ENCODE data around the gene GPR26. TPM values are rescaled to one million over a fixed set of nuclear protein-coding genes. Genes with fewer than 3 reads are reported as not detected.

The GPR26 gene
- not detected in 2 replicates for total RNA-seq

GRCh38 chr10:123666318-123667236 is at the start of gene GPR26:
Gene GPR26 (plus strand): TSS chr10:123666355. CDS start chr10:123666408, 53 bp downstream.
- no peaks in the 10 kb centered on the region for H3K36me3 Mint-ChIP-seq (ENCODE audit: low read depth)
- H3K4me1 Mint-ChIP-seq (ENCODE audit: low read depth) = no peaks in the 10 kb centered on the region
- no peak within 1 kb of the TSS for H3K4me3 Mint-ChIP-seq (ENCODE audit: low read depth)
- intact Hi-C loops (cut with micrococcal nuclease) = no loop called here
- H3K27me3 Mint-ChIP-seq (ENCODE audit: low read depth) = peaks cover 9% of the 10 kb centered on the region
- H3K27ac Mint-ChIP-seq = no peak within 1 kb of the TSS
- DNase-seq (ENCODE audit: low spot score) = no peak
- H3K9me3 Mint-ChIP-seq = no peaks in the 10 kb centered on the region

DNA sequence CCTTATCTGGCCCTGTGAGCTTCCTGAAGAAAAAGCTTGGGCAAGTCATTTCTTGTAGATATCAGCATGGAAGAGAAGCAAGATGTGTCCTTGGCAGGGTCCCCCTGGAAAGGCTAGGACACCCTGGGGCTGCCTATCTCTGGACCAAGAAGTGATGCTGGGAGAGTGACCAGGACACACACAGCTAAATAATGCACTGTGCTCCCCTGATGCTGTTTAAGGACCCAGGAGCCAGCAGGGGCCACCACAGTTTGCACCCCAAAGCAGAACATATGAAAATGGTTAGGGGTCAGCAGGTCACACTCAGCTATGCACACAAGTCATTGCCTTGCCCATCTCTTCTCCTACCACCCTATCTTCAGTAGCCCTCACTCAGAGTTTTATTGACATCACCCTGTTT is 47.9 kb upstream of the GPR26 start:
- H3K4me3 Mint-ChIP-seq (ENCODE audit: low read depth) = no peak overlapping the region
- no peak overlapping the region for H3K27ac Mint-ChIP-seq
- H3K36me3 Mint-ChIP-seq (ENCODE audit: low read depth) = no peaks in the 10 kb centered on the region
- no peak for DNase-seq (ENCODE audit: low spot score)
- H3K9me3 Mint-ChIP-seq = no peaks in the 10 kb centered on the region
- H3K4me1 Mint-ChIP-seq (ENCODE audit: low read depth) = no peaks in the 10 kb centered on the region
- intact Hi-C loops (cut with micrococcal nuclease) = no loop called here
- H3K27me3 Mint-ChIP-seq (ENCODE audit: low read depth) = no peaks in the 10 kb centered on the region

DNA sequence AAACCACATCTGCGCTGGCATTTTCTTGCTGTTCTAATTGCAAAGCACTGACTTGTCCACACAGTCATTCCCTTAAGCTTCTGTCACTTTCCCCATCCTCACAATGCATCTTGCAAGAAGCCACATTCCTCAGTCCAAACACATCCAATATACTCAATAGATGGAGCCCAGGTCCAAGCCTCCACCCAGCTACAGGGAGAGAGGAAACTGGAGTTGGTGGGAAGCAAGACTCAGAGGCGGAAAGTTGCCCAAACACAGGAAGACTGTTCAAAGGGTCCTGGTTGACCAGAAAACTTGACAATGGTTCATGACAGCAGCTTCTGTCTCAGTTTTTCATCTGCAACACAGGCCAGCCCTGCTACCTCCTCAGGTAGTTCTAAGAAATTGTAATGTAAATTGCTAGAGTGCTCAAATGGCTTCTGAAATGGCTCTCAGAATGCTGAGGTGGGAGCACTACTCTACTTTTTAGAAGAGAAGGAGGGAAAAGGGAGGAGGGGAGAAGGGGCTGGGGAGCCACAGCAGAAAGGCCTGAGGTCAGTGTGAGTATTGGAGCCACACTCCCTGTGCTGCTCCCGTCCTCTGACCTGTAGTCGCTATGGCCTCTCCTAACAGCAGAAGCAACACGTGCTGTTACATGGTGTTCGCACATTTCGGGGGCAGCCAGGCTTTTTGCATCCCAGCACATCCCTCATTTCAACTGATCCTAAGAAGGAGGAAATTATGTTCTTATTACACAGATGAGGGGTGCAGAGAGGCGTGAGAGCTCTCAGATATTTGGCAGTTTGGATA is 46.9 kb upstream of the GPR26 start:
- no peak for DNase-seq (ENCODE audit: low spot score)
- no peaks in the 10 kb centered on the region for H3K9me3 Mint-ChIP-seq
- H3K27ac Mint-ChIP-seq = no peak overlapping the region
- H3K36me3 Mint-ChIP-seq (ENCODE audit: low read depth) = no peaks in the 10 kb centered on the region
- H3K4me1 Mint-ChIP-seq (ENCODE audit: low read depth) = no peaks in the 10 kb centered on the region
- H3K4me3 Mint-ChIP-seq (ENCODE audit: low read depth) = no peak overlapping the region
- intact Hi-C loops (cut with micrococcal nuclease) = no loop called here
- H3K27me3 Mint-ChIP-seq (ENCODE audit: low read depth) = no peaks in the 10 kb centered on the region

GRCh38 chr10:123620621-123621020 is 45.5 kb upstream of the GPR26 start:
- H3K27me3 Mint-ChIP-seq (ENCODE audit: low read depth) = no peaks in the 10 kb centered on the region
- H3K4me3 Mint-ChIP-seq (ENCODE audit: low read depth) = no peak overlapping the region
- DNase-seq (ENCODE audit: low spot score) = no peak
- no peak overlapping the region for H3K27ac Mint-ChIP-seq
- intact Hi-C loops (cut with micrococcal nuclease) = no loop called here
- no peaks in the 10 kb centered on the region for H3K9me3 Mint-ChIP-seq
- H3K4me1 Mint-ChIP-seq (ENCODE audit: low read depth) = no peaks in the 10 kb centered on the region
- no peaks in the 10 kb centered on the region for H3K36me3 Mint-ChIP-seq (ENCODE audit: low read depth)

GRCh38 chr10:123621492-123621891 is 44.7 kb upstream of the GPR26 start:
- Mint-ChIP-seq H3K4me3 (ENCODE audit: low read depth) (no peak overlapping the region), H3K27me3 (ENCODE audit: low read depth) (no peaks in the 10 kb centered on the region)
- intact Hi-C loops (cut with micrococcal nuclease) = no loop called here

GRCh38 chr10:123621916-123622315 is 44.2 kb upstream of the GPR26 start:
- DNase-seq (ENCODE audit: low spot score) = no peak
- no peaks in the 10 kb centered on the region for H3K36me3 Mint-ChIP-seq (ENCODE audit: low read depth)
- H3K4me1 Mint-ChIP-seq (ENCODE audit: low read depth) = no peaks in the 10 kb centered on the region
- no peak overlapping the region for H3K4me3 Mint-ChIP-seq (ENCODE audit: low read depth)
- no peaks in the 10 kb centered on the region for H3K9me3 Mint-ChIP-seq
- H3K27me3 Mint-ChIP-seq (ENCODE audit: low read depth) = no peaks in the 10 kb centered on the region
- intact Hi-C loops (cut with micrococcal nuclease) = no loop called here
- H3K27ac Mint-ChIP-seq = no peak overlapping the region

More at GRCh38 chr10:123621492-123621891, 44.7 kb upstream of the GPR26 start:
- no peak overlapping the region for H3K27ac Mint-ChIP-seq
- no peaks in the 10 kb centered on the region for H3K4me1 Mint-ChIP-seq (ENCODE audit: low read depth)
- H3K36me3 Mint-ChIP-seq (ENCODE audit: low read depth) = no peaks in the 10 kb centered on the region
- no peaks in the 10 kb centered on the region for H3K9me3 Mint-ChIP-seq
- DNase-seq (ENCODE audit: low spot score) = no peak

DNA sequence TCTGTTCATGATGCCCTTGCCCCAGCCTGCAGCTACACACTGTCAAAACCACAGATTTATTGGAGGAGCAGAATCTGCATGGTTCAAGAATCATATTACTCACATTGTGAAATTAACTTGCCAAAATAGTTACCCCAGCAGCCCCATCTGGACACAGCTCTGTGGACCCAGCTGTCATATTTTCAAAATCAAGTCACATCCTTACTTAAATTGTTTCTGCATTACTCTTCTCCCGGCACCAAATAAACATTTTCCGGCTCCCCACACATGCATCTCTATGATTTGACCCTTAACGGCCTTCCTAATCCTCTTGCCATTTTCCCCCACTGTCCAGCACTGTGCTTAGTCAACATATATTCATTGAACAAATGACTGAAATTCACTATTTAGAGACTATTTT is 43.8 kb upstream of the GPR26 start:
- H3K27me3 Mint-ChIP-seq (ENCODE audit: low read depth) = no peaks in the 10 kb centered on the region
- no peaks in the 10 kb centered on the region for H3K9me3 Mint-ChIP-seq
- H3K4me3 Mint-ChIP-seq (ENCODE audit: low read depth) = no peak overlapping the region
- H3K36me3 Mint-ChIP-seq (ENCODE audit: low read depth) = no peaks in the 10 kb centered on the region
- no peak for DNase-seq (ENCODE audit: low spot score)
- no peak overlapping the region for H3K27ac Mint-ChIP-seq
- intact Hi-C loops (cut with micrococcal nuclease) = no loop called here
- no peaks in the 10 kb centered on the region for H3K4me1 Mint-ChIP-seq (ENCODE audit: low read depth)

GRCh38 chr10:123624086-123624485 is 42.1 kb upstream of the GPR26 start:
- Mint-ChIP-seq H3K36me3 (ENCODE audit: low read depth) (no peaks in the 10 kb centered on the region), H3K4me1 (ENCODE audit: low read depth) (no peaks in the 10 kb centered on the region)
- intact Hi-C loops (cut with micrococcal nuclease) = no loop called here

DNA sequence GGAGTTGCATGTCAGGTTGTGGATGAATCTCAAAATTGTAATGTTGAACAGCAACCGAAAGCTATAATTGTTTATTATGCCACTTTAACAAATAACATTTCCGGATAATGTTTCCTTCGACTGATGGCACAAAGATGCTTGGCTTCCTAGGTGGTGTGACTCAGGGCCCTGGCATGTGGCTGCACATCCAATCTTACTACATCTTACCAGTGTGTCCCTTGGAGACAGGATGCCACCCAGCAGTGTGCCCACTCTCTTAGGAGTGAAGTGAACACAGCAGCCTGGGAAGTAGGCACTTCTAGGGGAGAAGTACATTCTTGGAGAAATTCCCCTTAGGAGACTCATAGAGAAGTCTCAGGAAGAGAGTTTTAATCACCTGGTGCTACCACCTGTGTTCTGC is 33.0 kb upstream of the GPR26 start:
- Mint-ChIP-seq H3K36me3 (ENCODE audit: low read depth) (no peaks in the 10 kb centered on the region), H3K4me1 (ENCODE audit: low read depth) (no peaks in the 10 kb centered on the region), H3K9me3 (no peaks in the 10 kb centered on the region), H3K4me3 (ENCODE audit: low read depth) (no peak overlapping the region), H3K27me3 (ENCODE audit: low read depth) (no peaks in the 10 kb centered on the region), H3K27ac (no peak overlapping the region)
- DNase-seq (ENCODE audit: low spot score) = no peak
- intact Hi-C loops (cut with micrococcal nuclease) = no loop called here

More at GRCh38 chr10:123624086-123624485, 42.1 kb upstream of the GPR26 start:
- DNase-seq (ENCODE audit: low spot score) = no peak
- Mint-ChIP-seq H3K4me3 (ENCODE audit: low read depth) (no peak overlapping the region), H3K27ac (no peak overlapping the region), H3K27me3 (ENCODE audit: low read depth) (no peaks in the 10 kb centered on the region), H3K9me3 (no peaks in the 10 kb centered on the region)

DNA sequence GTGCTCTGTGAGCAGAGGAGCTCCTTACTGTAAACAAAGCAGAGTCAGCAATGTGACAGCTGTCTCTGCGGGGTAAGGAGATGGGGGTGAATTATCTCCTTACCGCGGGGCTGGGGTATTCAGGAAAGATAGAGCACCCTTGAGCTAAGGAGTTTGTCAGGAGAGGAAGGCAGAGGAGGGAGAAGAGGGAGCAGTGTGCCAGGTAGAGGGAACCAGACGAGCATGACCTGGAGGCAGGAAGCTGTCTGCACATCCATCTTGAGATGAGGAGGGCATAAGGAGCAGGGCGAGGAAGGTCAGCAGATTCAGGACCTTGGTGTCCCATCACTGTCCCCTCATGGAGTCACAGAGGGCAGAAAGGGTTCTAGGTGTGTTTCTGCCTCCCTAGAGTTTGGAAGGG is 32.5 kb upstream of the GPR26 start:
- no peaks in the 10 kb centered on the region for H3K4me1 Mint-ChIP-seq (ENCODE audit: low read depth)
- intact Hi-C loops (cut with micrococcal nuclease) = no loop called here
- H3K27me3 Mint-ChIP-seq (ENCODE audit: low read depth) = no peaks in the 10 kb centered on the region
- no peak overlapping the region for H3K27ac Mint-ChIP-seq
- H3K9me3 Mint-ChIP-seq = no peaks in the 10 kb centered on the region
- H3K36me3 Mint-ChIP-seq (ENCODE audit: low read depth) = no peaks in the 10 kb centered on the region
- no peak overlapping the region for H3K4me3 Mint-ChIP-seq (ENCODE audit: low read depth)
- no peak for DNase-seq (ENCODE audit: low spot score)

GRCh38 chr10:123634221-123634620 is 31.9 kb upstream of the GPR26 start:
- no peaks in the 10 kb centered on the region for H3K4me1 Mint-ChIP-seq (ENCODE audit: low read depth)

GRCh38 chr10:123635131-123635530 is 31.0 kb upstream of the GPR26 start:
- Mint-ChIP-seq H3K27ac (no peak overlapping the region), H3K27me3 (ENCODE audit: low read depth) (no peaks in the 10 kb centered on the region), H3K36me3 (ENCODE audit: low read depth) (no peaks in the 10 kb centered on the region), H3K9me3 (no peaks in the 10 kb centered on the region), H3K4me3 (ENCODE audit: low read depth) (no peak overlapping the region), H3K4me1 (ENCODE audit: low read depth) (no peaks in the 10 kb centered on the region)
- intact Hi-C loops (cut with micrococcal nuclease) = no loop called here
- DNase-seq (ENCODE audit: low spot score) = no peak

More at GRCh38 chr10:123634221-123634620, 31.9 kb upstream of the GPR26 start:
- no peaks in the 10 kb centered on the region for H3K27me3 Mint-ChIP-seq (ENCODE audit: low read depth)
- no peaks in the 10 kb centered on the region for H3K36me3 Mint-ChIP-seq (ENCODE audit: low read depth)
- no peak overlapping the region for H3K4me3 Mint-ChIP-seq (ENCODE audit: low read depth)
- intact Hi-C loops (cut with micrococcal nuclease) = no loop called here
- no peak overlapping the region for H3K27ac Mint-ChIP-seq
- no peaks in the 10 kb centered on the region for H3K9me3 Mint-ChIP-seq
- no peak for DNase-seq (ENCODE audit: low spot score)

DNA sequence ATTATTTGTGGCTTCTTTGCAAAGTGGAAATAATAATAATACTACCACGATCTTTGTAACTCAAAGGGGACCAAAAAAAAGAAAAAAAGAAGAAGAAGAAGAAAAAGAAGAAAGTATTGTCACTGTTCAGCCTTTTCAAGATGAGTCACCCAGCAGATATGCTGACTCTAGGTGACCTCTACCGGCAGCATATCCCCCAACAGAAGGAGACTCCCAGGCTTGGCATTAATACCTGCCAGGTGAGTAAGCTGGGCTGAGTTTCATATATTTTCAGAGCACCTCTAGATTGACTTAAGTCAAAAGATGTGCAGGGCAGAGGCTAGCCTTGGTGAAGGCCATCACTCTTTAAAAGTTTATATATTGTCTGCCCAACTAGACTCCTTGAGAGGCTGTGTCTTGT is 30.4 kb upstream of the GPR26 start:
- Mint-ChIP-seq H3K36me3 (ENCODE audit: low read depth) (no peaks in the 10 kb centered on the region), H3K4me1 (ENCODE audit: low read depth) (no peaks in the 10 kb centered on the region), H3K27ac (no peak overlapping the region), H3K27me3 (ENCODE audit: low read depth) (no peaks in the 10 kb centered on the region), H3K9me3 (no peaks in the 10 kb centered on the region), H3K4me3 (ENCODE audit: low read depth) (no peak overlapping the region)
- DNase-seq (ENCODE audit: low spot score) = no peak
- intact Hi-C loops (cut with micrococcal nuclease) = no loop called here
